Sigmoid colon (tissue), 7 donors: ENCODE data around the gene CMTM2. TPM values are rescaled to one million over a fixed set of nuclear protein-coding genes. Genes with fewer than 3 reads are reported as not detected.

ENCODE experiments used
- DNase-seq: peaks from one replicate; pipeline ENCODE4 v3.0.0-alpha.2; 2019
- H3K27ac ChIP-seq, 4 donors: fragments of 200-600 bp; sonication (generic); one replicate each; pipeline ENCODE4 v1.5.1; 2016 to 2019; ENCODE audit warnings: mild to moderate bottlenecking in 1 of 4
- H3K27me3 ChIP-seq, 3 donors: fragments of 200-600 bp; sonication (generic); one replicate each; pipeline ENCODE4 v1.5.1; 2019; ENCODE audit warnings: mild to moderate bottlenecking in 1 of 3
- H3K36me3 ChIP-seq, 4 donors: fragments of 200-600 bp; sonication (generic); one replicate each; pipeline ENCODE4 v1.5.1; 2016 to 2019
- H3K4me1 ChIP-seq, 4 donors: fragments of 200-600 bp; sonication (generic); one replicate each; pipeline ENCODE4 v1.5.1; 2017 to 2019
- H3K4me3 ChIP-seq, 4 donors: fragments of 200-600 bp; sonication (generic); one replicate each; pipeline ENCODE4 v1.5.1; 2017 to 2019; ENCODE audit warnings: mild to moderate bottlenecking in 2 of 4, moderate library complexity in 1 of 4
- H3K9me3 ChIP-seq, 4 donors: fragments of 200-600 bp in 3 of 4; sonication (generic) in 3 of 4; one replicate each; pipeline versions ENCODE4 v1.5.1 to v1.6.1; 2013 to 2019
- CTCF ChIP-seq, 4 experiments: fragments of 450-650 bp in 3 of 4; fragments of 200-600 bp in 1 of 4; IDR thresholded peaks; one replicate each; pipeline ENCODE4 v1.5.1; 2016 to 2019; ENCODE audit warnings: antibody characterized with exemption in 4 of 4, mild to moderate bottlenecking in 3 of 4, moderate library complexity in 2 of 4
- EP300 ChIP-seq, 4 donors: sonication (generic); formaldehyde crosslinking; IDR thresholded peaks; one replicate each; pipeline ENCODE4 v1.6.1; 2017; ENCODE audit warnings: antibody characterized with exemption in 4 of 4
- POLR2A ChIP-seq, 2 donors: fragments of 450-650 bp; IDR thresholded peaks; one replicate each; pipeline ENCODE4 v1.6.1; 2016; ENCODE audit warnings: antibody characterized with exemption in 2 of 2, mild to moderate bottlenecking in 2 of 2, moderate library complexity in 2 of 2
- POLR2AphosphoS5 ChIP-seq, 4 donors: sonication (generic); formaldehyde crosslinking; IDR thresholded peaks; one replicate each; pipeline ENCODE4 v1.6.1; 2017; ENCODE audit warnings: antibody characterized with exemption in 4 of 4
- WGBS, 2 donors: extraction: QIAGEN DNeasy Blood & Tissue Kit; methylation state at CpG; one replicate each; pipeline ENCODE4 v1.1.7; 2013; 5-methylcytosine and 5-hydroxymethylcytosine counted together
- intact Hi-C: fragments of 100-400 bp; cut with DNase I; formaldehyde crosslinking; loops from one replicate; pipeline ENCODE4 v1.15.1; 2023
- polyA plus RNA-seq, 3 donors: library from polyadenylated mRNA; stranded (reverse); fragments of 200-250 nt; gene quantifications; one replicate each; pipeline ENCODE4 v1.2.3, GENCODE V29; 2013
- small RNA-seq, 3 donors: library from RNA; depleted of rRNA; stranded (forward); fragments of <200 nt; gene quantifications; one replicate each; pipeline ENCODE3, GENCODE V24; 2016
- total RNA-seq, 4 donors: library from RNA; depleted of rRNA; stranded (reverse); fragments of >200 nt; gene quantifications; one replicate each; pipeline ENCODE4 v1.1.0, GENCODE V29; 2016
- donor health status: healthy with polysubstance abuse.
- donor health status: Bipolar disorder and iron deficiency.
- donor health status: healthy.

Gene CMTM2
- total and polyA plus RNA-seq, 7 donors = 0.33 TPM; not detected in 6

- H3K4me1 ChIP-seq = no peaks in the 10 kb centered on the region
- H3K27ac ChIP-seq = no peak overlapping the region
- TF ChIP-seq POLR2A (IDR thresholded peaks at IDR 0.05) (no peak), EP300 (IDR thresholded peaks at IDR 0.05) (no peak), POLR2AphosphoS5 (IDR thresholded peaks at IDR 0.05) (no peak), CTCF (IDR thresholded peaks at IDR 0.05) (no peak)
- no peak for DNase-seq
- intact Hi-C loops = no loop called here
- no peaks in the 10 kb centered on the region for H3K27me3 ChIP-seq
- no peaks in the 10 kb centered on the region for H3K36me3 ChIP-seq
- no peaks in the 10 kb centered on the region for H3K9me3 ChIP-seq
- H3K4me3 ChIP-seq = no peak overlapping the region
- 87 to 88% methylated on average over 6 of the region's 6 CpGs for WGBS, 2 donors
These were observed 56.1 kb downstream of the CMTM2 start for GRCh38 chr16:66635406-66635805.

GRCh38 chr16:66636199-66636598, 56.9 kb downstream of the CMTM2 start:
- WGBS, 2 donors = 84 to 87% methylated on average over 5 of the region's 5 CpGs
- TF ChIP-seq EP300 (IDR thresholded peaks at IDR 0.05) (no peak), POLR2A (IDR thresholded peaks at IDR 0.05) (no peak), CTCF (IDR thresholded peaks at IDR 0.05) (no peak), POLR2AphosphoS5 (IDR thresholded peaks at IDR 0.05) (no peak)
- Histone ChIP-seq H3K27me3 (no peaks in the 10 kb centered on the region), H3K36me3 (no peaks in the 10 kb centered on the region), H3K4me3 (no peak overlapping the region), H3K9me3 (no peaks in the 10 kb centered on the region), H3K27ac (no peak overlapping the region), H3K4me1 (no peaks in the 10 kb centered on the region)
- no peak for DNase-seq
- intact Hi-C loops = no loop called here

GRCh38 chr16:66637806-66638205, 58.5 kb downstream of the CMTM2 start:
- intact Hi-C loops = no loop called here
- H3K27me3 ChIP-seq = no peaks in the 10 kb centered on the region
- no peaks in the 10 kb centered on the region for H3K36me3 ChIP-seq
- TF ChIP-seq EP300 (IDR thresholded peaks at IDR 0.05) (no peak), CTCF (IDR thresholded peaks at IDR 0.05) (no peak), POLR2AphosphoS5 (IDR thresholded peaks at IDR 0.05) (no peak), POLR2A (IDR thresholded peaks at IDR 0.05) (no peak)
- no peak overlapping the region for H3K4me3 ChIP-seq
- no peak overlapping the region for H3K27ac ChIP-seq
- DNase-seq = no peak
- 91 to 93% methylated on average over 3 of the region's 3 CpGs for WGBS, 2 donors
- H3K4me1 ChIP-seq = no peaks in the 10 kb centered on the region
- H3K9me3 ChIP-seq = no peaks in the 10 kb centered on the region

Small RNAs within 50 kb of the gene (small RNA-seq; reads per million reads assigned to genes)
- 0 reads per million in 3 donors for gene CKLF-CMTM1

Other genes starting within 250 kb of the CMTM2 start
- 10 to 100 TPM; 12.6 to 26.0 (median 14.3) TPM for gene CDH5, start 212.8 kb upstream of the CMTM2 start, total RNA-seq
- 10 to 100 TPM in 1 of 3 donors, under 1 TPM in 2; 0.60 to 11.5 (median 0.69) TPM for gene CDH5, start 212.8 kb upstream of the CMTM2 start, polyA plus RNA-seq
- under 1 TPM in 1 of 4 donors, not detected in 3; 0.41 TPM for gene BEAN1, start 152.2 kb upstream of the CMTM2 start, total RNA-seq
- gene BEAN1, start 152.2 kb upstream of the CMTM2 start, polyA plus RNA-seq = under 1 TPM in 1 of 3 donors, not detected in 2; 0.35 TPM
- gene TK2, start 29.3 kb upstream of the CMTM2 start, total RNA-seq = 10 to 100 TPM; 17.6 to 32.7 (median 22.2) TPM
- gene TK2, start 29.3 kb upstream of the CMTM2 start, polyA plus RNA-seq = 10 to 100 TPM in 2 of 3 donors, 1 to 10 TPM in 1; 9.6 to 15.0 (median 11.6) TPM
- 10 to 100 TPM; 24.1 to 53.6 (median 37.3) TPM for gene CKLF, start 26.9 kb upstream of the CMTM2 start, total RNA-seq
- 10 to 100 TPM; 40.2 to 57.4 (median 48.6) TPM for gene CKLF, start 26.9 kb upstream of the CMTM2 start, polyA plus RNA-seq
- gene CMTM1, start 13.0 kb upstream of the CMTM2 start, total RNA-seq = 1 to 10 TPM in 3 of 4 donors, under 1 TPM in 1; 0.71 to 3.0 (median 1.6) TPM
- gene CMTM1, start 13.0 kb upstream of the CMTM2 start, polyA plus RNA-seq = under 1 TPM in 1 of 3 donors, not detected in 2; 0.85 TPM
- 10 to 100 TPM; 12.5 to 18.8 (median 17.3) TPM for gene CMTM3, start 25.2 kb downstream of the CMTM2 start, total RNA-seq
- gene CMTM3, start 25.2 kb downstream of the CMTM2 start, polyA plus RNA-seq = 10 to 100 TPM in 2 of 3 donors, 1 to 10 TPM in 1; 8.6 to 15.5 (median 10.2) TPM
- 10 to 100 TPM in 2 of 4 donors, 1 to 10 TPM in 2; 6.1 to 12.5 (median 9.4) TPM for gene CMTM4, start 117.3 kb downstream of the CMTM2 start, total RNA-seq
- 10 to 100 TPM; 27.0 to 65.1 (median 40.2) TPM for gene CMTM4, start 117.3 kb downstream of the CMTM2 start, polyA plus RNA-seq
- 100 to 1,000 TPM; 164 to 327 (median 261) TPM for gene DYNC1LI2, start 172.1 kb downstream of the CMTM2 start, total RNA-seq
- gene DYNC1LI2, start 172.1 kb downstream of the CMTM2 start, polyA plus RNA-seq = 10 to 100 TPM; 52.9 to 68.7 (median 60.8) TPM
- gene TERB1, start 222.1 kb downstream of the CMTM2 start, total RNA-seq = under 1 TPM in 1 of 4 donors, not detected in 3; under 0.01 TPM
- under 1 TPM in 1 of 3 donors, not detected in 2; 0.03 TPM for gene TERB1, start 222.1 kb downstream of the CMTM2 start, polyA plus RNA-seq